ENCODE data around the gene ABLIM3. TPM values are rescaled to one million over a fixed set of nuclear protein-coding genes. Genes with fewer than 3 reads are reported as not detected.

Gene ABLIM3
- total and polyA plus RNA-seq, 9 of the 15 experiments (the other 6 are each of a cell fraction or from before 2014, with no cell fraction given): 0.03 to 0.38 (median 0.11) TPM

DNA sequence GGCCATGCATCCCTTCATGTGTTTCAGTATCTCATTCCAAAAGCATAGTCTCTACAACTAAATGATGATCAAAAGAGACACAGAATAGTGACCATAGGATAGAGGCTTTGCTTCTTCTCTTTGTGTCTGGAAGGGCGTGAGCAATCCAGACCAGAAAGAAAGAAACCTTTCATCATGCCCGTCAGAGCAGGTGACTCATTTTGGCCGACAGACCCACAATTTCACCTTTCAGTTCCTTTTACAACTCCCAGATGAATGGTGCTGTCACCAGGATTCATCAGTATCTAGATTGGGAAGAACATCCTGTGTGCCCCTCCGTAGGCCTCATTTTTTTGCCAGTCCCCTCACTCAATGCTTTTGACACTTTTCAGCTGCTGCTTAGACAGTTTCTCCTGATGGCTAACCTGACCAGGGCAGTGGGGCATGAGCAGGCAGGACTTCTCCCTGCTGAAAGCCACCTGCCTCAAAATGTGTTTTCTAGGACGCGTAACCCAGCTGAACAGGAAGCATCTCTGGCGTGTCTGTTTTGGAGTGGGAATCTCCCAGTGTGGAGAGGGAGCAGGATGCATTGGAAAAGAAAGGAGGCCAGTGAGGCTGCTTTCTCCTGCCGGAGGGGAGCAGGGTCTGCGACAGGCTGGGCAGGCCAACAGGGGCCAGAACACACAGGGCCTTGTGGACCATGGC, 21.2 kb downstream of the ABLIM3 start:
- H2AFZ ChIP-seq (ENCODE audit: low read depth, low read length): no peak overlapping the region
- POLR2A ChIA-PET: no interaction called here
- WGBS (ENCODE audit: insufficient coverage, low coverage, missing lambda C conversion rate): 9% methylated on average over 9 of the region's 9 CpGs
- H3K9me3 ChIP-seq (replicated peaks; ENCODE audit: control insufficient read depth, insufficient read depth, low read depth, low read length): no peaks in the 10 kb centered on the region
- CTCF ChIA-PET (ENCODE audit: low intra/inter-chr PET ratio): no interaction called here
- no peaks in the 10 kb centered on the region for H3K4me1 ChIP-seq (replicated peaks in 1 of 2; ENCODE audit: control insufficient read depth in 2 of 2, insufficient read depth in 2 of 2, low read length in 2 of 2)
- H3K4me3 ChIP-seq: no peak overlapping the region
- intact Hi-C loops (cut with micrococcal nuclease): no loop called here
- peaks cover 0 to 5% of the 10 kb centered on the region in 2 experiments; a peak in 1 of 5 replicates for H3K27me3 ChIP-seq (ENCODE audit: control insufficient read depth in 2 of 2, insufficient read depth in 2 of 2, low read length in 2 of 2)
- no peak overlapping the region for H3K9ac ChIP-seq (ENCODE audit: insufficient read depth in 1 of 2, low read depth in 2 of 2, low read length in 2 of 2)
- ATAC-seq: no peak
- H3K4me2 ChIP-seq (ENCODE audit: insufficient read depth, low read length): no peak overlapping the region
- no TSS peak for BruUV-seq (replicated peaks)
- no peak for FAIRE-seq
- in situ Hi-C loops (cut with MboI): no loop called here
- no peaks in the 10 kb centered on the region for H3K9me1 ChIP-seq (ENCODE audit: control insufficient read depth, insufficient read depth, low read length)
- H3K79me2 ChIP-seq (ENCODE audit: control insufficient read depth, insufficient read depth, low read length): no peaks in the 10 kb centered on the region
- DNase-seq (ENCODE audit: extremely low read depth in 1 of 4, low spot score in 3 of 4): no peak
- H3K27ac ChIP-seq (ENCODE audit: extremely low read depth, low read depth, low read length): no peak overlapping the region
- no peaks in the 10 kb centered on the region for H4K20me1 ChIP-seq (replicated peaks; ENCODE audit: control insufficient read depth, insufficient read depth, low read length)
- TF ChIP-seq CEBPG (CRISPR knock-in tag; IDR thresholded peaks at IDR 0.05) (no peak), CEBPG (tag; conservative IDR thresholded peaks at IDR 0.05 in 1 of 2, IDR thresholded peaks at IDR 0.05 in 1 of 2) (peak in 1 of 2 experiments; percentile 53; a peak in 1 of 4 replicates), FOSL1 (tag; conservative IDR thresholded peaks at IDR 0.05) (peak; percentile 72), SIX5 (IDR thresholded peaks at IDR 0.05; ENCODE audit: borderline replicate concordance in 1 of 2, insufficient read depth in 1 of 2, low read depth in 1 of 2, low read length in 2 of 2) (no peak), ZNF12 (CRISPR knock-in tag; IDR thresholded peaks at IDR 0.05) (no peak), MEIS2 (IDR thresholded peaks at IDR 0.05; ENCODE audit: partially characterized antibody) (peak; percentile 30)
- TF ChIP-seq, protein P1, sequence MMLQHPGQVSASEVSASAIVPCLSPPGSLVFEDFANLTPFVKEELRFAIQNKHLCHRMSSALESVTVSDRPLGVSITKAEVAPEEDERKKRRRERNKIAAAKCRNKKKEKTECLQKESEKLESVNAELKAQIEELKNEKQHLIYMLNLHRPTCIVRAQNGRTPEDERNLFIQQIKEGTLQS (IDR thresholded peaks at IDR 0.05): peak; percentile 58; the same call in 1 of the 2 replicates
- TF ChIP-seq, protein P1 (CRISPR knock-in tag; conservative IDR thresholded peaks at IDR 0.05): no peak
- no peaks in the 10 kb centered on the region for H3K36me3 ChIP-seq (ENCODE audit: control insufficient read depth, insufficient read depth, low read length)

All from K562 (cell line).